ENCODE results near the gene PHLDB2. TPM values are rescaled to one million over a fixed set of nuclear protein-coding genes. Genes with fewer than 3 reads are reported as not detected.

The PHLDB2 gene
- total RNA-seq, 1 experiment from 2014 or later, result 60.5 TPM

- Histone ChIP-seq H3K9me3 (no peaks in the 10 kb centered on the region), H3K36me3 (ENCODE audit: control insufficient read depth, insufficient read depth, low read length) (no peaks in the 10 kb centered on the region), H3K4me1 (peaks cover 15% of the 10 kb centered on the region), H3K4me3 (ENCODE audit: low read depth, low read length) (no peak overlapping the region), H3K27me3 (replicated peaks; ENCODE audit: control insufficient read depth, insufficient read depth, low read length) (no peaks in the 10 kb centered on the region)
- CTCF ChIA-PET, result interaction anchor here (1.6 kb wide), 1 partner anchor 8 kb away, joined by 8 read pairs; no protein-coding TSS in a partner anchor
- no TSS peak for BruUV-seq (replicated peaks)
- Mint-ChIP-seq H3K36me3 (ENCODE audit: insufficient read depth, unreplicated experiment) (peaks cover 5% of the 10 kb centered on the region), H3K27ac (ENCODE audit: unreplicated experiment) (no peak overlapping the region), H3K9me3 (ENCODE audit: unreplicated experiment) (no peaks in the 10 kb centered on the region), H3K4me3 (ENCODE audit: unreplicated experiment) (no peak overlapping the region), H3K4me1 (ENCODE audit: low read depth, unreplicated experiment) (peaks cover 31% of the 10 kb centered on the region), H3K27me3 (ENCODE audit: insufficient read depth, unreplicated experiment) (no peaks in the 10 kb centered on the region)
- intact Hi-C loops (cut with micrococcal nuclease; ENCODE audit: unreplicated experiment), result no loop called here
- no peak for DNase-seq
- no peak for TF ChIP-seq CTCF (IDR thresholded peaks at IDR 0.05; ENCODE audit: insufficient read depth in 1 of 2, low read depth in 1 of 2, low read length in 1 of 2, severe bottlenecking in 1 of 2, unreplicated experiment in 1 of 2)
- POLR2A ChIA-PET, result no interaction called here
These were observed 146.1 kb downstream of the PHLDB2 start for GRCh38 chr3:112005091-112005672.

- Histone ChIP-seq H3K36me3 (ENCODE audit: control insufficient read depth, insufficient read depth, low read length) (no peaks in the 10 kb centered on the region), H3K4me3 (ENCODE audit: low read depth, low read length) (no peak overlapping the region), H3K4me1 (peaks cover 15% of the 10 kb centered on the region), H3K27me3 (replicated peaks; ENCODE audit: control insufficient read depth, insufficient read depth, low read length) (no peaks in the 10 kb centered on the region), H3K9me3 (no peaks in the 10 kb centered on the region)
- ChIA-PET POLR2A (no interaction called here), CTCF (interaction anchor here (0.8 to 1.3 kb wide), 2 partner anchors 18 to 293 kb away, joined by 4 to 8 read pairs; no protein-coding TSS in a partner anchor)
- Mint-ChIP-seq H3K9me3 (ENCODE audit: unreplicated experiment) (no peaks in the 10 kb centered on the region), H3K4me3 (ENCODE audit: unreplicated experiment) (no peak overlapping the region), H3K27me3 (ENCODE audit: insufficient read depth, unreplicated experiment) (no peaks in the 10 kb centered on the region), H3K36me3 (ENCODE audit: insufficient read depth, unreplicated experiment) (no peaks in the 10 kb centered on the region), H3K4me1 (ENCODE audit: low read depth, unreplicated experiment) (peaks cover 26% of the 10 kb centered on the region), H3K27ac (ENCODE audit: unreplicated experiment) (no peak overlapping the region)
- DNase-seq, result no peak
- no TSS peak for BruUV-seq (replicated peaks)
- TF ChIP-seq CTCF (IDR thresholded peaks at IDR 0.05; ENCODE audit: insufficient read depth in 1 of 2, low read depth in 1 of 2, low read length in 1 of 2, severe bottlenecking in 1 of 2, unreplicated experiment in 1 of 2), result no peak
- intact Hi-C loops (cut with micrococcal nuclease; ENCODE audit: unreplicated experiment), result no loop called here
These were observed 148.6 kb downstream of the PHLDB2 start for GRCh38 chr3:112007633-112008032.

GRCh38 chr3:112009670-112010069, 150.6 kb downstream of the PHLDB2 start:
- H3K36me3 Mint-ChIP-seq (ENCODE audit: insufficient read depth, unreplicated experiment), result no peaks in the 10 kb centered on the region
- no TSS peak for BruUV-seq (replicated peaks)
- Histone ChIP-seq H3K4me3 (ENCODE audit: low read depth, low read length) (no peak overlapping the region), H3K4me1 (peaks cover 11% of the 10 kb centered on the region), H3K36me3 (ENCODE audit: control insufficient read depth, insufficient read depth, low read length) (no peaks in the 10 kb centered on the region), H3K27me3 (replicated peaks; ENCODE audit: control insufficient read depth, insufficient read depth, low read length) (no peaks in the 10 kb centered on the region), H3K9me3 (no peaks in the 10 kb centered on the region)
- no peak for TF ChIP-seq CTCF (IDR thresholded peaks at IDR 0.05; ENCODE audit: insufficient read depth in 1 of 2, low read depth in 1 of 2, low read length in 1 of 2, severe bottlenecking in 1 of 2, unreplicated experiment in 1 of 2)
- H3K9me3 Mint-ChIP-seq (ENCODE audit: unreplicated experiment), result no peaks in the 10 kb centered on the region
- ChIA-PET POLR2A (no interaction called here), CTCF (no interaction called here)
- H3K27ac Mint-ChIP-seq (ENCODE audit: unreplicated experiment), result no peak overlapping the region
- peaks cover 5% of the 10 kb centered on the region for H3K4me1 Mint-ChIP-seq (ENCODE audit: low read depth, unreplicated experiment)
- intact Hi-C loops (cut with micrococcal nuclease; ENCODE audit: unreplicated experiment), result no loop called here
- H3K4me3 Mint-ChIP-seq (ENCODE audit: unreplicated experiment), result no peak overlapping the region
- no peaks in the 10 kb centered on the region for H3K27me3 Mint-ChIP-seq (ENCODE audit: insufficient read depth, unreplicated experiment)
- no peak for DNase-seq

Measured in Caco-2 (cell line).